ENCODE data around the gene AOX1.

DNA sequence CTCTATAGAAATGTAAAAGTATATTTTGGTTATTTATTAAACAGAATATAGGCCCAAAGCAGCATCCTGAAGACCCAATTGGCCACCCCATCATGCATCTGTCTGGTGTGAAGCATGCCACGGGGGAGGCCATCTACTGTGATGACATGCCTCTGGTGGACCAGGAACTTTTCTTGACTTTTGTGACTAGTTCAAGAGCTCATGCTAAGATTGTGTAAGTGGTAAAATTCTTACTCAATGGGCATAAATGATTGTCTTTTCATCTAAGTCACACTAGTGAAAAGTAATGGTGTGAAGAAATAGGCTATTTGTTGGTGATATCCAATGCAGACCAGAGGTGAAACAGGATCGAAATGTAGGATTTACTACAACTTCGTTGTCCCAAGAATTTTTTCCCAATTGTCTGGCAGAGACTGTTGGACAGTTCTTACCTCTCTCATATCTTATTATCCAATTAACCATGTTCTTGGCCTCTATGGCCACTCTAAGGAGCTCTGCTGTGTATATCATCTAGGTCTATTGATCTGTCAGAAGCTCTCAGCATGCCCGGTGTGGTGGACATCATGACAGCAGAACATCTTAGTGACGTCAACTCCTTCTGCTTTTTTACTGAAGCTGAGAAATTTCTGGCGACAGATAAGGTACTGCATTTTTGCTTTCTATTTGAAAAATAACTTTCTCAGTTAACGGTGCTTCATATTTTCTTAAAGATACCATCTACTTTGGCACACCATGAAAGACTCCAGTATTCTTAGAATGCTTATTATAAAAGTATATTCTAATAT, 35.0 kb downstream of the AOX1 start:
- TF ChIP-seq, protein P1, sequence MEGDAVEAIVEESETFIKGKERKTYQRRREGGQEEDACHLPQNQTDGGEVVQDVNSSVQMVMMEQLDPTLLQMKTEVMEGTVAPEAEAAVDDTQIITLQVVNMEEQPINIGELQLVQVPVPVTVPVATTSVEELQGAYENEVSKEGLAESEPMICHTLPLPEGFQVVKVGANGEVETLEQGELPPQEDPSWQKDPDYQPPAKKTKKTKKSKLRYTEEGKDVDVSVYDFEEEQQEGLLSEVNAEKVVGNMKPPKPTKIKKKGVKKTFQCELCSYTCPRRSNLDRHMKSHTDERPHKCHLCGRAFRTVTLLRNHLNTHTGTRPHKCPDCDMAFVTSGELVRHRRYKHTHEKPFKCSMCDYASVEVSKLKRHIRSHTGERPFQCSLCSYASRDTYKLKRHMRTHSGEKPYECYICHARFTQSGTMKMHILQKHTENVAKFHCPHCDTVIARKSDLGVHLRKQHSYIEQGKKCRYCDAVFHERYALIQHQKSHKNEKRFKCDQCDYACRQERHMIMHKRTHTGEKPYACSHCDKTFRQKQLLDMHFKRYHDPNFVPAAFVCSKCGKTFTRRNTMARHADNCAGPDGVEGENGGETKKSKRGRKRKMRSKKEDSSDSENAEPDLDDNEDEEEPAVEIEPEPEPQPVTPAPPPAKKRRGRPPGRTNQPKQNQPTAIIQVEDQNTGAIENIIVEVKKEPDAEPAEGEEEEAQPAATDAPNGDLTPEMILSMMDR (IDR thresholded peaks at IDR 0.05) = no peak
- TF ChIP-seq POLR2A (IDR thresholded peaks at IDR 0.05) = no peak

Data from uterus (tissue), 2 donors.